ENCODE measurements around the gene ANKRD44.

DNA sequence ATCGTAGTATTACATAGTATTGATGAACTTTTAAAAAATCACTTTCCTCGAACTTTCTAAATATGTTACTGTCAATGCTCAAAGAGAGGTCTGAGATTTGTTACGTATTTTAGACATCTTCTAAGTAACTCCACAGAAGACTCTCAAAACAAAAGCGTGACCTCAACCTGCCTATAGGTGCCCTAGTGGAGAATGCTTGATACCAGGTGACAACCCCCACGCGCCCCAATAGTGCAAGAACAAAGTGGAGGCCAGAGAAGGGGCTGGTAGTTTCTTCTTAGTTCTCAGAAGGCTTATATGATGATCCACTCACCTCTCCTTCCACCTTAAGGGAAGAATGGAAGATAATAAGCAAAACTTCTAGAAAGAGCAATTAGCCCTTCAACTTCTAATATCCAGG is 102.6 kb downstream of the ANKRD44 start:
- TF ChIP-seq CTCF (IDR thresholded peaks at IDR 0.05) = no peak
- no peak for TF ChIP-seq POLR2A (IDR thresholded peaks at IDR 0.05)
